ENCODE results near the gene FUT1.
A peak's percentile ranks its signal among the peaks of the same experiment; 100 is the strongest.
"Not testable (repeated sequence)": the region's sequence is repeated elsewhere in the genome, so short reads cannot be mapped to it uniquely, and the experiment has no call there.

Gene FUT1

GRCh38 chr19:48718106-48718505 is 34.3 kb downstream of the FUT1 start:
- DNase-seq (ENCODE audit: low read depth), result not testable (repeated sequence)

- DNase-seq (ENCODE audit: low read depth), result no peak
Observed at GRCh38 chr19:48716562-48717291, 35.7 kb downstream of the FUT1 start.

- DNase-seq (ENCODE audit: low read depth), result no peak
Observed at GRCh38 chr19:48715681-48716171, 36.7 kb downstream of the FUT1 start.

- DNase-seq (ENCODE audit: low read depth), result no peak
Observed at GRCh38 chr19:48714759-48715675, 37.4 kb downstream of the FUT1 start.

DNA sequence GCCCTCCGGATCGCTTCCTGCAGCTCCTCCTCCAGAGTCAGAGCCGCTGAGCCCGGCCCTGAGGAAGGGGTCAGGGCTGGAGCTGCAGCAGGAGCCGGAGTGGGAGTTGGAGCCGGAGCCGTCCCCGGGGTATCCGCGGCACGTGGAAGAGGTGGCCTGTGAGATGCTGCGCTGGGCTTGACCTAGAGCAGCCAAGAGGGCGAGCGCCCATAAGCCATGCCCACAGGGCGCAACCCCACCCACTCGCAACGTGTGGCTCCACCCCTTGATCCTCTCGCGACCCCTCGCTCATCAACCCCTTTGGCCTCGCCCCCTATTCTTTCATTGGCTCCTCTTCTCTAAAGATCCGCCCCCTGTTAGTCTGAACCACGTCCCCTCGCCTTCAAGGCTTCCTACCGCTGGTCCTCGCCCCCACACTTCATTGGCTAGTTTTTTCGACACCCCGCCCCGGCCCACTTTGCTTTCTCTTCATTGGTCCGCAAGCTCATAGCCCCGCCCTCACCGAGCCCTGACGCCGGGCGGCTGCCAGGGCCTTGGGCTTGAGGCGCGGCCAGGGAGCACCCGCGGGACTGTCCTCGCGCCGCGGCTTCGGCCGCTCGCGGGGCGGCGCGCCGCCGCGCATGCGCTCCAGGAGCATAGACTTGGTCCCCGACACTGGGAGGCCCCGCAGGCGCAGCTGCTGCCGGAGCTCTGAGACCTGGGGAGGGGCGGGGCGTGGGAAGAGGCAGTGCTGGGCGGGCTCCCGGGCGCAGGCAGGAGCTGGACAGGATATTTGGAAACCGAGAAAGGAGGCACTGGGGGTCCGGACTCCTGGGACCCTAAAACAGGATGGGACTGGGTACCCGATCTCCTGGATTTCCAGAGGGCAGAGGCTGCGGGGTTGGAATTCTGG is 38.3 kb downstream of the FUT1 start:
- DNase-seq (ENCODE audit: low read depth), result peak; percentile 99

- no peak for DNase-seq (ENCODE audit: low read depth)
Observed at GRCh38 chr19:48713041-48713863, 39.2 kb downstream of the FUT1 start.

GRCh38 chr19:48711106-48711662 is 41.3 kb downstream of the FUT1 start:
- DNase-seq (ENCODE audit: low read depth), result no peak

- DNase-seq (ENCODE audit: low read depth), result no peak
Observed at GRCh38 chr19:48708471-48708870, 44.0 kb downstream of the FUT1 start.

DNA sequence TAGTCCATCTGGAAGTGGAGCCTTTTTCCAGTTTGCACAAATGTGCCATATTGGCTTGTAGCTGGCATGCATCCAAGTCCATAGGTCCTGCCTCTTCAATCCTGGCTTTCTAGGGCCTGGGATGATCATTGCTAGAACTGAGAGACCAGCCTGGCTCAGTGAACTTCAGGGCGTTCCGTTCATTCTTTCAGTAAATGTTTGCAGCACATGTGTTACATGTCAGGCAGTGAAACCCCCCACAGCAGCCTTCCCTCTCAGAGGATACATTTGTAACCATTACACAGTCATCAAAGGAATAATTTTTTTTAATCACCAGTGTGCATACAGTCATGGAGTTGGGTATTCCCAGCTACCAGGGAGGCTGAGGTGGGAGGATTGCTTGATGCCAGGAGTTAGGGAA is 47.0 kb downstream of the FUT1 start:
- no peak for DNase-seq (ENCODE audit: low read depth)

DNA sequence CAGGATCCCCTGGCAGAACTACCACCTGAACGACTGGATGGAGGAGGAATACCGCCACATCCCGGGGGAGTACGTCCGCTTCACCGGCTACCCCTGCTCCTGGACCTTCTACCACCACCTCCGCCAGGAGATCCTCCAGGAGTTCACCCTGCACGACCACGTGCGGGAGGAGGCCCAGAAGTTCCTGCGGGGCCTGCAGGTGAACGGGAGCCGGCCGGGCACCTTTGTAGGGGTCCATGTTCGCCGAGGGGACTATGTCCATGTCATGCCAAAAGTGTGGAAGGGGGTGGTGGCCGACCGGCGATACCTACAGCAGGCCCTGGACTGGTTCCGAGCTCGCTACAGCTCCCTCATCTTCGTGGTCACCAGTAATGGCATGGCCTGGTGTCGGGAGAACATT is 49.1 kb downstream of the FUT1 start:
- no peak for DNase-seq (ENCODE audit: low read depth)

DNA sequence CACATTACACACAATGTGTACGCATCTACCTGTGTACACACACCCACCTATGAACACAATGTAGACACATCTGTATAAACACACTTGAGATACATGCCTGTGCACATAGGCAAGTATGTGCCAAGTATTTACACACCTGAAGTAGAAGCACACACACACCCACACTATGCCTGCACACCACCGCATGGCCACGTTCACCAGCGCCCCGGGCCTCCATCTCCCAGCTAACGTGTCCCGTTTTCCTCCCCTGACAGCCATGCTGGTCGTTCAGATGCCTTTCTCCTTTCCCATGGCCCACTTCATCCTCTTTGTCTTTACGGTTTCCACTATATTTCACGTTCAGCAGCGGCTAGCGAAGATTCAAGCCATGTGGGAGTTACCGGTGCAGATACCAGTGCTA is 49.7 kb downstream of the FUT1 start:
- no peak for DNase-seq (ENCODE audit: low read depth)

GRCh38 chr19:48698046-48698445 is 54.4 kb downstream of the FUT1 start:
- peak; percentile 34 for DNase-seq (ENCODE audit: low read depth)
